Neural progenitor cell (in vitro differentiated cells): ENCODE data around the gene GJA1. TPM values are rescaled to one million over a fixed set of nuclear protein-coding genes. Genes with fewer than 3 reads are reported as not detected.
A peak's percentile ranks its signal among the peaks of the same experiment; 100 is the strongest.

Experiments used
- DNase-seq: peaks from one replicate; pipeline ENCODE4 v3.0.0-alpha.2; 2016; ENCODE audit warnings: low spot score
- H2AFZ ChIP-seq: fragments of 200-600 bp; sonication (generic); replicated peaks from 2 replicates; pipeline ENCODE4 v1.6.1; 2016; ENCODE audit warnings: antibody characterized with exemption
- H3F3A ChIP-seq: fragments of 200-600 bp; sonication (generic); 2 replicates; pipeline ENCODE4 v1.6.1; 2016; ENCODE audit warnings: antibody characterized with exemption, low read depth
- H3K27ac ChIP-seq: fragments of 200-600 bp; sonication (generic); 2 replicates; pipeline ENCODE4 v1.5.1; 2016; ENCODE audit warnings: mild to moderate bottlenecking
- H3K27me3 ChIP-seq: fragments of 200-600 bp; sonication (generic); 2 replicates; pipeline ENCODE4 v1.6.1; 2016; ENCODE audit warnings: mild to moderate bottlenecking, moderate library complexity
- H3K36me3 ChIP-seq: fragments of 200-600 bp; sonication (generic); 2 replicates; pipeline ENCODE4 v1.5.1; 2016
- H3K4me1 ChIP-seq: fragments of 200-600 bp; sonication (generic); 2 replicates; pipeline ENCODE4 v1.6.1; 2016; ENCODE audit warnings: mixed run types
- H3K4me2 ChIP-seq: fragments of 200-600 bp; sonication (generic); 2 replicates; pipeline ENCODE4 v1.6.1; 2016
- H3K4me3 ChIP-seq: fragments of 200-600 bp; sonication (generic); 2 replicates; pipeline ENCODE4 v1.5.1; 2016
- H3K79me2 ChIP-seq: fragments of 200-600 bp; sonication (generic); 2 replicates; pipeline ENCODE4 v1.6.1; 2016; ENCODE audit warnings: low read depth
- H3K9ac ChIP-seq: fragments of 200-600 bp; sonication (generic); 2 replicates; pipeline ENCODE4 v1.6.1; 2016
- H3K9me3 ChIP-seq: fragments of 200-600 bp; sonication (generic); 2 replicates; pipeline ENCODE4 v1.5.1; 2016; ENCODE audit warnings: low read depth
- H4K20me1 ChIP-seq: fragments of 200-600 bp; sonication (generic); 2 replicates; pipeline ENCODE4 v1.6.1; 2016; ENCODE audit warnings: low read depth
- H3K27ac Mint-ChIP-seq: 3 replicates; pipeline ENCODE4 v1.8.0; 2021; ENCODE audit warnings: mixed read lengths
- H3K27me3 Mint-ChIP-seq: 2 replicates; pipeline ENCODE4 v1.8.0; 2022; ENCODE audit warnings: low read depth, mild to moderate bottlenecking, inconsistent platforms, moderate library complexity, mixed read lengths; ENCODE audit not compliant: insufficient read depth
- H3K36me3 Mint-ChIP-seq: 3 replicates; pipeline ENCODE4 v1.8.0; 2021; ENCODE audit warnings: mixed read lengths
- H3K4me1 Mint-ChIP-seq: 3 replicates; pipeline ENCODE4 v1.8.0; 2021; ENCODE audit warnings: mixed read lengths
- H3K4me3 Mint-ChIP-seq: 3 replicates; pipeline ENCODE4 v1.8.0; 2021; ENCODE audit warnings: mild to moderate bottlenecking, moderate library complexity, mixed read lengths
- H3K9me3 Mint-ChIP-seq: 3 replicates; pipeline ENCODE4 v1.8.0; 2020; ENCODE audit warnings: mixed read lengths
- EZH2 ChIP-seq: fragments of 200-600 bp; sonication (generic); IDR thresholded peaks from 2 replicates; pipeline ENCODE4 v1.6.1; 2017; ENCODE audit warnings: antibody characterized with exemption, mild to moderate bottlenecking, moderate library complexity
- EZH2phosphoT487 ChIP-seq: fragments of 200-600 bp; sonication (generic); IDR thresholded peaks from 2 replicates; pipeline ENCODE4 v1.6.1; 2017; ENCODE audit warnings: antibody characterized with exemption
- total RNA-seq: library from RNA; depleted of rRNA; stranded (reverse); fragments of >200 nt; gene quantifications from 2 replicates; pipeline ENCODE4 v1.2.3, GENCODE V29; 2015; ENCODE audit warnings: low replicate concordance
- TF ChIP-seq, protein P1 (sequence below): fragments of 200-600 bp; sonication (generic); IDR thresholded peaks from 2 replicates; pipeline ENCODE4 v1.5.1; 2017; ENCODE audit warnings: antibody characterized with exemption, mild to moderate bottlenecking

Gene GJA1
- total RNA-seq, 1 donor from 2014 or later: 622 TPM

DNA sequence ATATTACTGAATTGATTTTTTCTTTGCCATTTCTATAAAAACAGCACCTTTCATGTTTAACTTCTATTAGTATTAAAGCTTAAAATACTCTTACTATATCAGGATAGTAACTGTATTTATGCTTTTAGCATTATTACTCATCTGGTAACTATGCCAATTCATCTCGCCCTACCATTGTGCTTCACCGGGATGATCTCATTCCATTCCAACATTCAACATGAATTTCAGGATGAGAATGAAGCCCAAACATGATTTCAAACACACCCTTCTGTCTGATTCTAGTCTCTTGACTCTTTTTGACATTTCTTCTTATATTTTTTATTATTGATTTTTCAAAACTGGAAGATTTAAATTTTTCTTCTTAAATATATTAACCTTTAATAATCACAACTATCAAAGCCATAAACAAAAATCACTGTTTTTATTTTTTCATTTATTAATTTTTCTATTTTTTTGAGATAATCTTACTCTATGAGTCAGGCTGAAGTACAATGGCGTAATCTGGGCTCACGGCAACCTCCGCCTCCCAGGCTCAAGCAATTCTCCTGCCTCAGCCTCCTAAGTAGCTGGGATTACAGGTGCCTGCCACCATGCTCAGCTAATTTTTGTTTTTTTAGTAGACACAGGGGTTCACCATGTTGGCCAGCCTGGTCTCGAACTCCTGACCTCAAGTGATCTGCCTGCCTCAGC, 46.7 kb downstream of the GJA1 start:
- H3K9ac ChIP-seq: no peak overlapping the region
- no peaks in the 10 kb centered on the region for H3K27me3 ChIP-seq
- H3F3A ChIP-seq: no peaks in the 10 kb centered on the region
- H3K9me3 Mint-ChIP-seq: peaks cover 2% of the 10 kb centered on the region
- H3K4me3 ChIP-seq: no peak overlapping the region
- H2AFZ ChIP-seq: no peak overlapping the region
- H3K36me3 ChIP-seq: no peaks in the 10 kb centered on the region
- H4K20me1 ChIP-seq: no peaks in the 10 kb centered on the region
- H3K36me3 Mint-ChIP-seq: no peaks in the 10 kb centered on the region
- peaks cover 13% of the 10 kb centered on the region for H3K4me1 ChIP-seq
- H3K4me1 Mint-ChIP-seq: peaks cover 7% of the 10 kb centered on the region
- no peak overlapping the region for H3K27ac ChIP-seq
- no peaks in the 10 kb centered on the region for H3K27me3 Mint-ChIP-seq
- no peak overlapping the region for H3K4me2 ChIP-seq
- H3K79me2 ChIP-seq: no peaks in the 10 kb centered on the region
- H3K27ac Mint-ChIP-seq: no peak overlapping the region
- no peak for DNase-seq
- TF ChIP-seq EZH2: no peak
- TF ChIP-seq, protein P1, sequence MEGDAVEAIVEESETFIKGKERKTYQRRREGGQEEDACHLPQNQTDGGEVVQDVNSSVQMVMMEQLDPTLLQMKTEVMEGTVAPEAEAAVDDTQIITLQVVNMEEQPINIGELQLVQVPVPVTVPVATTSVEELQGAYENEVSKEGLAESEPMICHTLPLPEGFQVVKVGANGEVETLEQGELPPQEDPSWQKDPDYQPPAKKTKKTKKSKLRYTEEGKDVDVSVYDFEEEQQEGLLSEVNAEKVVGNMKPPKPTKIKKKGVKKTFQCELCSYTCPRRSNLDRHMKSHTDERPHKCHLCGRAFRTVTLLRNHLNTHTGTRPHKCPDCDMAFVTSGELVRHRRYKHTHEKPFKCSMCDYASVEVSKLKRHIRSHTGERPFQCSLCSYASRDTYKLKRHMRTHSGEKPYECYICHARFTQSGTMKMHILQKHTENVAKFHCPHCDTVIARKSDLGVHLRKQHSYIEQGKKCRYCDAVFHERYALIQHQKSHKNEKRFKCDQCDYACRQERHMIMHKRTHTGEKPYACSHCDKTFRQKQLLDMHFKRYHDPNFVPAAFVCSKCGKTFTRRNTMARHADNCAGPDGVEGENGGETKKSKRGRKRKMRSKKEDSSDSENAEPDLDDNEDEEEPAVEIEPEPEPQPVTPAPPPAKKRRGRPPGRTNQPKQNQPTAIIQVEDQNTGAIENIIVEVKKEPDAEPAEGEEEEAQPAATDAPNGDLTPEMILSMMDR: no peak
- no peak for TF ChIP-seq EZH2phosphoT487
- H3K9me3 ChIP-seq: no peaks in the 10 kb centered on the region
- no peak overlapping the region for H3K4me3 Mint-ChIP-seq

- Mint-ChIP-seq H3K9me3 (peaks cover 2% of the 10 kb centered on the region), H3K4me3 (no peak overlapping the region), H3K36me3 (no peaks in the 10 kb centered on the region), H3K27me3 (no peaks in the 10 kb centered on the region), H3K27ac (no peak overlapping the region), H3K4me1 (peaks cover 7% of the 10 kb centered on the region)
- no peaks in the 10 kb centered on the region for H3K27me3 ChIP-seq
- no peak overlapping the region for H3K27ac ChIP-seq
- no peaks in the 10 kb centered on the region for H3K36me3 ChIP-seq
- no peak for TF ChIP-seq EZH2phosphoT487
- TF ChIP-seq, protein P1: no peak
- no peak for TF ChIP-seq EZH2
- no peak overlapping the region for H3K9ac ChIP-seq
- no peaks in the 10 kb centered on the region for H3K79me2 ChIP-seq
- H4K20me1 ChIP-seq: no peaks in the 10 kb centered on the region
- H3F3A ChIP-seq: no peaks in the 10 kb centered on the region
- no peak overlapping the region for H3K4me2 ChIP-seq
- H2AFZ ChIP-seq: no peak overlapping the region
- no peak for DNase-seq
- no peaks in the 10 kb centered on the region for H3K9me3 ChIP-seq
- no peak overlapping the region for H3K4me3 ChIP-seq
- H3K4me1 ChIP-seq: peaks cover 13% of the 10 kb centered on the region
Measured at GRCh38 chr6:121482751-121483150, 47.3 kb downstream of the GJA1 start.

DNA sequence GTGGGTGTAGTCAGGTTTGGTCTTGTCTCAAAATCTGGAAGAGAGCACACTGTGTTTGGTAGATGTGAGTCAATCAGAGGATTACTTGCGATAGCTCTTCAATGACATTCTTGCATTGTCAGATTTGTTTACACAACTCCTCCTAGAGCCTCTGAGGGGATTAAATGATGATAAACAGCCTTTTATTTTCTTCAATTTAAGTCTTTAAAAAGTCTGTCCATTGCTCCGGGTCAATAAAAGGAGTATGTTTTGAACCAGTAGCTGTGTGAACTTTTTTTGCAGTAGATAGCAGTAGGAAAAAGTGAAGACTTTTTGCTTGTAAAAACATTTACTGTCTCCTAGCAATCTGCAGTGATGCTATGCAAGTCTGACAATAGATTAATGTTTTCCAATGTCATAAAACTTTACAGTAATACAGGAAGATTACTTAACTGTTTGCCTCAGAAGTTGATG, 49.9 kb downstream of the GJA1 start:
- DNase-seq: peak; percentile 48
- Mint-ChIP-seq H3K4me3 (no peak overlapping the region), H3K9me3 (no peaks in the 10 kb centered on the region), H3K4me1 (peaks cover 17% of the 10 kb centered on the region), H3K27me3 (no peaks in the 10 kb centered on the region), H3K36me3 (no peaks in the 10 kb centered on the region), H3K27ac (no peak overlapping the region)
- no peaks in the 10 kb centered on the region for H3K27me3 ChIP-seq
- peak overlapping the region; percentile 14 for H3K4me2 ChIP-seq
- H3K27ac ChIP-seq: no peak overlapping the region
- TF ChIP-seq, protein P1: no peak
- no peak for TF ChIP-seq EZH2phosphoT487
- no peak for TF ChIP-seq EZH2
- no peaks in the 10 kb centered on the region for H3K79me2 ChIP-seq
- no peak overlapping the region for H2AFZ ChIP-seq
- H3F3A ChIP-seq: no peaks in the 10 kb centered on the region
- H3K4me3 ChIP-seq: no peak overlapping the region
- no peaks in the 10 kb centered on the region for H3K9me3 ChIP-seq
- no peaks in the 10 kb centered on the region for H4K20me1 ChIP-seq
- no peaks in the 10 kb centered on the region for H3K36me3 ChIP-seq
- peaks cover 18% of the 10 kb centered on the region for H3K4me1 ChIP-seq
- no peak overlapping the region for H3K9ac ChIP-seq
